GM18861 (cell line): Measurements from ENCODE around the gene CALR.
"Not testable (repeated sequence)": the region's sequence is repeated elsewhere in the genome, so short reads cannot be mapped to it uniquely, and the experiment has no call there.

Source experiments
- ATAC-seq: cut with Tn5 transposase; IDR thresholded peaks from one replicate; pipeline ENCODE4 v1.9.1; 2021; ENCODE audit not compliant: unreplicated experiment

Gene CALR

GRCh38 chr19:12976109-12976508 lies 37.7 kb downstream of the CALR start:
- ATAC-seq, result not testable (repeated sequence)

- no peak for ATAC-seq
Observed at GRCh38 chr19:12979974-12980373, 41.6 kb downstream of the CALR start.

GRCh38 chr19:12982648-12983047 lies 44.2 kb downstream of the CALR start:
- no peak for ATAC-seq

- ATAC-seq, result no peak
Observed at GRCh38 chr19:12983091-12983490, 44.7 kb downstream of the CALR start.

GRCh38 chr19:12983542-12984142 lies 45.2 kb downstream of the CALR start:
- ATAC-seq, result no peak

GRCh38 chr19:12984143-12984627 lies 45.8 kb downstream of the CALR start:
- ATAC-seq, result no peak

GRCh38 chr19:12984683-12985048 lies 46.3 kb downstream of the CALR start:
- no peak for ATAC-seq

- ATAC-seq, result no peak
Observed at GRCh38 chr19:12985049-12985776, 46.8 kb downstream of the CALR start.

- no peak for ATAC-seq
Observed at GRCh38 chr19:12986726-12987125, 48.3 kb downstream of the CALR start.

GRCh38 chr19:12987190-12987589 lies 48.8 kb downstream of the CALR start:
- no peak for ATAC-seq

- no peak for ATAC-seq
Observed at GRCh38 chr19:12987781-12988180, 49.4 kb downstream of the CALR start.

- no peak for ATAC-seq
Observed at GRCh38 chr19:12990431-12990830, 52.0 kb downstream of the CALR start.

GRCh38 chr19:12990853-12991252 lies 52.4 kb downstream of the CALR start:
- no peak for ATAC-seq

GRCh38 chr19:12991296-12991695 lies 52.9 kb downstream of the CALR start:
- no peak for ATAC-seq

GRCh38 chr19:12992729-12993128 lies 54.3 kb downstream of the CALR start:
- no peak for ATAC-seq

- ATAC-seq, result no peak
Observed at GRCh38 chr19:12993562-12993961, 55.2 kb downstream of the CALR start.
